Caco-2 (cell line): Measurements from ENCODE around the gene SVOPL. TPM values are rescaled to one million over a fixed set of nuclear protein-coding genes. Genes with fewer than 3 reads are reported as not detected.

Experiments used
- BruUV-seq: library from RNA; stranded (reverse); fragments of 400-500 nt; replicated peaks from 2 replicates; lab custom pipeline; 2021; lab: Mats Ljungman, UMichigan
- CTCF ChIA-PET: fragments of 300-600 bp; sonication (Branson Sonifier 250); formaldehyde crosslinking; loops from one replicate; lab custom pipeline; 2022; ENCODE audit warnings: antibody characterized with exemption; lab: Charles Lee
- POLR2A ChIA-PET: fragments of 300-600 bp; sonication (Branson Sonifier 250); formaldehyde crosslinking; loops from one replicate; lab custom pipeline; 2022; ENCODE audit warnings: antibody characterized with exemption; lab: Charles Lee
- DNase-seq, 2 experiments: peaks; one replicate each; pipeline versions ENCODE4 v3.0.0 to v3.0.0-alpha.2; 2020 to 2022
- H3K27me3 ChIP-seq: replicated peaks from 2 replicates; pipeline ENCODE4 v1.6.0; 2011; ENCODE audit warnings: low read length; ENCODE audit not compliant: control insufficient read depth, insufficient read depth
- H3K36me3 ChIP-seq: 2 replicates; pipeline ENCODE4 v1.5.1; 2011; ENCODE audit warnings: low read length; ENCODE audit not compliant: control insufficient read depth, insufficient read depth
- H3K4me1 ChIP-seq: fragments of 250-450 bp; sonication (Bioruptor Pico); 2 replicates; pipeline ENCODE4 v1.5.1; 2020; ENCODE audit warnings: mild to moderate bottlenecking
- H3K4me3 ChIP-seq: 2 replicates; pipeline ENCODE4 v1.5.1; 2011; ENCODE audit warnings: low read depth, mild to moderate bottlenecking, control low read depth, low read length
- H3K9me3 ChIP-seq: fragments of 250-450 bp; sonication (Bioruptor Pico); 2 replicates; pipeline ENCODE4 v1.5.1; 2020; ENCODE audit warnings: mild to moderate bottlenecking, moderate library complexity
- H3K27ac Mint-ChIP-seq: one replicate; pipeline ENCODE4 v1.8.0; 2022; ENCODE audit warnings: mixed read lengths; ENCODE audit not compliant: unreplicated experiment
- H3K27me3 Mint-ChIP-seq: one replicate; pipeline ENCODE4 v1.8.0; 2022; ENCODE audit warnings: mixed read lengths; ENCODE audit not compliant: insufficient read depth, unreplicated experiment
- H3K36me3 Mint-ChIP-seq: one replicate; pipeline ENCODE4 v1.8.0; 2022; ENCODE audit warnings: mild to moderate bottlenecking, mixed read lengths; ENCODE audit not compliant: insufficient read depth, unreplicated experiment
- H3K4me1 Mint-ChIP-seq: one replicate; pipeline ENCODE4 v1.8.0; 2022; ENCODE audit warnings: low read depth, mixed read lengths; ENCODE audit not compliant: unreplicated experiment
- H3K4me3 Mint-ChIP-seq: one replicate; pipeline ENCODE4 v1.8.0; 2022; ENCODE audit warnings: mild to moderate bottlenecking, moderate library complexity, mixed read lengths; ENCODE audit not compliant: unreplicated experiment
- H3K9me3 Mint-ChIP-seq: one replicate; pipeline ENCODE4 v1.8.0; 2022; ENCODE audit warnings: mixed read lengths; ENCODE audit not compliant: unreplicated experiment
- intact Hi-C: fragments of 100-400 bp; cut with micrococcal nuclease; formaldehyde crosslinking; loops from one replicate; pipeline ENCODE4 v1.10.0; 2022; ENCODE audit not compliant: unreplicated experiment
- total RNA-seq: library from RNA; stranded (reverse); gene quantifications from 2 replicates; pipeline ENCODE4 v1.2.3, GENCODE V29; 2022
- TF ChIP-seq, protein P1 (sequence below), 2 experiments: fragments of 200-600 bp in 1 of 2; IDR thresholded peaks; 1 replicate in 1 of 2; 2 replicates in 1 of 2; pipeline versions ENCODE4 v1.5.1 to v1.8.0; 2011 to 2022; ENCODE audit warnings: antibody characterized with exemption in 1 of 2, control low read depth in 1 of 2, inconsistent platforms in 1 of 2, low read depth in 1 of 2, low read length in 1 of 2, mild to moderate bottlenecking in 1 of 2, moderate library complexity in 1 of 2; ENCODE audit not compliant: insufficient read depth in 1 of 2, severe bottlenecking in 1 of 2, unreplicated experiment in 1 of 2

The SVOPL gene
- total RNA-seq, 1 experiment from 2014 or later: 0.27 TPM

DNA sequence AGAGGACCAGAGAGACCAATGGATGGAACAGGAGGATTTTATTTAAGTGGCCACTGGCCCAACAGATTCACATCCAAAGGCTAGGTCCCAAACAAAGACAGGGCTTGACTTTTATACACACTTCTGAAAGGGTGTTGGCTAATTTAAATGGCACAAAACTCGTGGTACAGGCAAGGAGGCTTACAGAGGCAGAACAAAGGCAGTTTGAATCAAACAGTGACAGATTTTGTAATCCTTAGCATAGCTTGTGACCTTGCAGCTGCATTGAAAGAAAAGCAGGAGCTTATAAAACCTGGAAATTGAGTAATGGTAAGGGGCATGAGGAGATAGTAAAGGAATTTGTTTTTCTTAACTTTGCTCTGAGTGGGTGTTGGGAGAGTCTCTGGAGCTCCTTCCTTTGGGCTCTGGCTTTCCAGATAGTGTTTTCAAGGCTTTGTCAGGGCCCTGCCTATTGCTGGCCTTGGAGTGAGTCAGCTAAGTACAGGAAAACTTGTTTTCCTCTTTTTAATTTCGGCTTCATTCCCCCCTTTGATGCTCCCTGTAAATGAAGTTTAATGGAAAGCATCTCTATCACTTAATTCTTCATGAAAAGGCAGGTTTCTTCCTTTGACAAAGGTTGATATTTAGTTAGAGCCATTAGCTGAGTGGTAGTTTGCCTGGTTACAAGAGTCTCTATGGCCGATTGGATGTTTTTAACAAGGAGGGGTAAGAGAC lies 144.2 kb downstream of the SVOPL start:
- Histone ChIP-seq H3K4me3 (no peak overlapping the region), H3K27me3 (no peaks in the 10 kb centered on the region), H3K4me1 (no peaks in the 10 kb centered on the region), H3K36me3 (peaks cover 42% of the 10 kb centered on the region), H3K9me3 (peaks cover 54% of the 10 kb centered on the region)
- Mint-ChIP-seq H3K27me3 (no peaks in the 10 kb centered on the region), H3K4me3 (no peak overlapping the region), H3K27ac (no peak overlapping the region), H3K9me3 (peaks cover 38% of the 10 kb centered on the region), H3K4me1 (no peaks in the 10 kb centered on the region), H3K36me3 (peaks cover 92% of the 10 kb centered on the region)
- DNase-seq: no peak
- BruUV-seq: no TSS peak
- intact Hi-C loops: no loop called here
- TF ChIP-seq, protein P1, sequence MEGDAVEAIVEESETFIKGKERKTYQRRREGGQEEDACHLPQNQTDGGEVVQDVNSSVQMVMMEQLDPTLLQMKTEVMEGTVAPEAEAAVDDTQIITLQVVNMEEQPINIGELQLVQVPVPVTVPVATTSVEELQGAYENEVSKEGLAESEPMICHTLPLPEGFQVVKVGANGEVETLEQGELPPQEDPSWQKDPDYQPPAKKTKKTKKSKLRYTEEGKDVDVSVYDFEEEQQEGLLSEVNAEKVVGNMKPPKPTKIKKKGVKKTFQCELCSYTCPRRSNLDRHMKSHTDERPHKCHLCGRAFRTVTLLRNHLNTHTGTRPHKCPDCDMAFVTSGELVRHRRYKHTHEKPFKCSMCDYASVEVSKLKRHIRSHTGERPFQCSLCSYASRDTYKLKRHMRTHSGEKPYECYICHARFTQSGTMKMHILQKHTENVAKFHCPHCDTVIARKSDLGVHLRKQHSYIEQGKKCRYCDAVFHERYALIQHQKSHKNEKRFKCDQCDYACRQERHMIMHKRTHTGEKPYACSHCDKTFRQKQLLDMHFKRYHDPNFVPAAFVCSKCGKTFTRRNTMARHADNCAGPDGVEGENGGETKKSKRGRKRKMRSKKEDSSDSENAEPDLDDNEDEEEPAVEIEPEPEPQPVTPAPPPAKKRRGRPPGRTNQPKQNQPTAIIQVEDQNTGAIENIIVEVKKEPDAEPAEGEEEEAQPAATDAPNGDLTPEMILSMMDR (IDR thresholded peaks at IDR 0.05; ENCODE audit: insufficient read depth in 1 of 2, low read depth in 1 of 2, low read length in 1 of 2, severe bottlenecking in 1 of 2, unreplicated experiment in 1 of 2): no peak
- ChIA-PET POLR2A (no interaction called here), CTCF (no interaction called here)

GRCh38 chr7:138555684-138556083 lies 145.5 kb downstream of the SVOPL start:
- ChIA-PET POLR2A (no interaction called here), CTCF (no interaction called here)
- H3K9me3 ChIP-seq: peaks cover 44% of the 10 kb centered on the region
- no TSS peak for BruUV-seq
- TF ChIP-seq, protein P1 (IDR thresholded peaks at IDR 0.05; ENCODE audit: insufficient read depth in 1 of 2, low read depth in 1 of 2, low read length in 1 of 2, severe bottlenecking in 1 of 2, unreplicated experiment in 1 of 2): no peak
- no peak overlapping the region for H3K27ac Mint-ChIP-seq
- DNase-seq: no peak
- H3K4me1 Mint-ChIP-seq: no peaks in the 10 kb centered on the region
- no peaks in the 10 kb centered on the region for H3K4me1 ChIP-seq
- H3K9me3 Mint-ChIP-seq: peaks cover 33% of the 10 kb centered on the region
- no peak overlapping the region for H3K4me3 Mint-ChIP-seq
- H3K27me3 ChIP-seq: no peaks in the 10 kb centered on the region
- H3K36me3 ChIP-seq: peaks cover 36% of the 10 kb centered on the region
- intact Hi-C loops: no loop called here
- H3K4me3 ChIP-seq: no peak overlapping the region
- peaks cover 88% of the 10 kb centered on the region for H3K36me3 Mint-ChIP-seq
- no peaks in the 10 kb centered on the region for H3K27me3 Mint-ChIP-seq

- Histone ChIP-seq H3K36me3 (peaks cover 33% of the 10 kb centered on the region), H3K9me3 (peaks cover 44% of the 10 kb centered on the region), H3K4me1 (no peaks in the 10 kb centered on the region), H3K4me3 (no peak overlapping the region), H3K27me3 (no peaks in the 10 kb centered on the region)
- no peaks in the 10 kb centered on the region for H3K27me3 Mint-ChIP-seq
- no TSS peak for BruUV-seq
- intact Hi-C loops: no loop called here
- TF ChIP-seq, protein P1 (IDR thresholded peaks at IDR 0.05; ENCODE audit: insufficient read depth in 1 of 2, low read depth in 1 of 2, low read length in 1 of 2, severe bottlenecking in 1 of 2, unreplicated experiment in 1 of 2): no peak
- H3K4me1 Mint-ChIP-seq: no peaks in the 10 kb centered on the region
- no peak for DNase-seq
- H3K9me3 Mint-ChIP-seq: peaks cover 42% of the 10 kb centered on the region
- H3K4me3 Mint-ChIP-seq: no peak overlapping the region
- H3K36me3 Mint-ChIP-seq: peaks cover 86% of the 10 kb centered on the region
- H3K27ac Mint-ChIP-seq: no peak overlapping the region
- CTCF ChIA-PET: no interaction called here
- POLR2A ChIA-PET: no interaction called here
Observed at GRCh38 chr7:138554674-138555073, 146.5 kb downstream of the SVOPL start.
